Measurements from ENCODE around the gene ASB1. TPM values are rescaled to one million over a fixed set of nuclear protein-coding genes. Genes with fewer than 3 reads are reported as not detected.
A peak's percentile ranks its signal among the peaks of the same experiment; 100 is the strongest.

Gene ASB1
- total RNA-seq, 1 experiment from 2014 or later = 46.0 TPM

DNA sequence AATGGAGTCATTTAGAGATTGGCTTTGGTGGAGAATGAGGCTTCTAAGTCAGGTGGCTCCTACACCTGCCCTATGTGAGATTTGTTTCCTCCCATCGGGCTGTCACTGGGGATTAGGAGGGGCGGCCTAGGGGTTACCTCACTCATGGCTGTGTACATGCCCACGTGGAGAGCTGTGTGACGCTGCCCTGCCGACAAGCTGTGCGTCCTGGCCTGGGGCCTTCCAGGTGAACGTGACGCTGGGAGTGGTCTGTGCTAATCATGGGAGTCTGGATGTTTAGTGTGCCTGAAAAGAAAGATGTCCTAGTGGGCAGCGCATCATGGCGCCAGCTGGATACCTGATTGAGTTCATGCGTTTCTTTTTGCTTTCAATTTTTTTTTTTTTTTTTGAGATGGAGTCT, 14.0 kb downstream of the ASB1 start:
- H2AFZ ChIP-seq (ENCODE audit: low read length) = no peak overlapping the region
- H4K20me1 ChIP-seq (ENCODE audit: control insufficient read depth, insufficient read depth, insufficient read length) = no peaks in the 10 kb centered on the region
- H3K4me1 ChIP-seq (ENCODE audit: insufficient read depth, low read length) = no peaks in the 10 kb centered on the region
- H3K9me3 ChIP-seq (ENCODE audit: control insufficient read depth, low read depth, low read length) = no peaks in the 10 kb centered on the region
- H2BK5ac ChIP-seq (ENCODE audit: insufficient read length, low read length) = no peak overlapping the region
- H3K27me3 ChIP-seq (ENCODE audit: insufficient read depth, low read length) = no peaks in the 10 kb centered on the region
- peak overlapping the region in 1 of 3 experiments; percentile 93; a peak in 3 of 7 replicates for H3K27ac Mint-ChIP-seq
- H3K4ac ChIP-seq (ENCODE audit: low read depth, low read length) = no peak overlapping the region
- DNase-seq = no peak
- no peak overlapping the region for H3T11ph ChIP-seq (ENCODE audit: low read length)
- H3K18ac ChIP-seq (ENCODE audit: insufficient read length, low read depth, low read length) = no peak overlapping the region
- H4K91ac ChIP-seq (ENCODE audit: insufficient read length, low read depth, low read length) = no peak overlapping the region
- no peak overlapping the region for H2BK120ac ChIP-seq (ENCODE audit: low read depth, low read length, poor library complexity, severe bottlenecking)
- no peak overlapping the region for H3K23ac ChIP-seq (ENCODE audit: insufficient read length, low read depth, low read length)
- peaks cover 15 to 63% (median 50%) of the 10 kb centered on the region in 3 experiments; a peak in 6 of 7 replicates for H3K36me3 Mint-ChIP-seq (ENCODE audit: insufficient read depth in 1 of 3, low read depth in 3 of 3)
- peaks cover 10% of the 10 kb centered on the region; the same call in 1 of the 2 replicates for H3K79me2 ChIP-seq (ENCODE audit: insufficient read depth, low read length)
- peaks cover 5 to 6% of the 10 kb centered on the region in 2 experiments for H3K4me1 Mint-ChIP-seq
- no peak overlapping the region for H2BK20ac ChIP-seq (ENCODE audit: low read depth, low read length, poor library complexity, severe bottlenecking)
- no peak overlapping the region for H4K5ac ChIP-seq (ENCODE audit: insufficient read length, low read depth, low read length)
- H2BK15ac ChIP-seq (ENCODE audit: low read depth, low read length) = no peak overlapping the region
- TF ChIP-seq, protein P1, sequence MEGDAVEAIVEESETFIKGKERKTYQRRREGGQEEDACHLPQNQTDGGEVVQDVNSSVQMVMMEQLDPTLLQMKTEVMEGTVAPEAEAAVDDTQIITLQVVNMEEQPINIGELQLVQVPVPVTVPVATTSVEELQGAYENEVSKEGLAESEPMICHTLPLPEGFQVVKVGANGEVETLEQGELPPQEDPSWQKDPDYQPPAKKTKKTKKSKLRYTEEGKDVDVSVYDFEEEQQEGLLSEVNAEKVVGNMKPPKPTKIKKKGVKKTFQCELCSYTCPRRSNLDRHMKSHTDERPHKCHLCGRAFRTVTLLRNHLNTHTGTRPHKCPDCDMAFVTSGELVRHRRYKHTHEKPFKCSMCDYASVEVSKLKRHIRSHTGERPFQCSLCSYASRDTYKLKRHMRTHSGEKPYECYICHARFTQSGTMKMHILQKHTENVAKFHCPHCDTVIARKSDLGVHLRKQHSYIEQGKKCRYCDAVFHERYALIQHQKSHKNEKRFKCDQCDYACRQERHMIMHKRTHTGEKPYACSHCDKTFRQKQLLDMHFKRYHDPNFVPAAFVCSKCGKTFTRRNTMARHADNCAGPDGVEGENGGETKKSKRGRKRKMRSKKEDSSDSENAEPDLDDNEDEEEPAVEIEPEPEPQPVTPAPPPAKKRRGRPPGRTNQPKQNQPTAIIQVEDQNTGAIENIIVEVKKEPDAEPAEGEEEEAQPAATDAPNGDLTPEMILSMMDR (conservative IDR thresholded peaks at IDR 0.05) = no peak
- no peak overlapping the region for H3K14ac ChIP-seq (ENCODE audit: insufficient read depth, low read length)
- H3K27ac ChIP-seq (ENCODE audit: insufficient read length, low read depth, low read length) = no peak overlapping the region
- no peak overlapping the region for H3K56ac ChIP-seq (ENCODE audit: insufficient read length, low read depth, low read length)
- H3K23me2 ChIP-seq (ENCODE audit: insufficient read length, low read depth, low read length, poor library complexity, severe bottlenecking) = no peaks in the 10 kb centered on the region
- no peak overlapping the region for H3K4me3 Mint-ChIP-seq
- H3K4me2 ChIP-seq (ENCODE audit: insufficient read depth, insufficient read length, low read length) = no peak overlapping the region
- WGBS (ENCODE audit: extremely low coverage, insufficient read length, low lambda C conversion rate) = no CpG with 5 or more reads among the region's 11 CpGs
- no peaks in the 10 kb centered on the region for H3K9me3 Mint-ChIP-seq
- no peak overlapping the region for H3K9ac ChIP-seq (ENCODE audit: extremely low read depth, insufficient read length, low read length)
- H3K27me3 Mint-ChIP-seq (ENCODE audit: low read depth) = no peaks in the 10 kb centered on the region
- H4K8ac ChIP-seq (replicated peaks; ENCODE audit: insufficient read length, low read depth, low read length) = no peak overlapping the region
- no peaks in the 10 kb centered on the region for H3K79me1 ChIP-seq (ENCODE audit: insufficient read depth, low read depth, low read length, poor library complexity, severe bottlenecking)
- no peak overlapping the region for H2BK12ac ChIP-seq (ENCODE audit: insufficient read length, low read depth, low read length)
- H2AK5ac ChIP-seq (ENCODE audit: insufficient read length, low read length) = no peak overlapping the region
